SKM-1 treated with dmso at 0.1 percent for 144 hours (cell line): ENCODE measurements around the gene RRP8.

Experiments used
- DNase-seq: peaks from one replicate; lab custom pipeline; 2025; ENCODE audit not compliant: unreplicated experiment; lab: John Stamatoyannopoulos, UW

RRP8 gene

GRCh38 chr11:6619004-6619745 lies 15.8 kb upstream of the RRP8 start, which contains the start of gene TPP1:
TPP1 (minus strand) TSS chr11:6619422; CDS start chr11:6619400, 22 bp downstream.
- peak; percentile 88 for DNase-seq

GRCh38 chr11:6618117-6619003 lies 14.9 kb upstream of the RRP8 start:
- peak; percentile 33 for DNase-seq

GRCh38 chr11:6617315-6617781 lies 13.9 kb upstream of the RRP8 start:
- DNase-seq = no peak

GRCh38 chr11:6616596-6617250 lies 13.3 kb upstream of the RRP8 start:
- no peak for DNase-seq

GRCh38 chr11:6615882-6616585 lies 12.6 kb upstream of the RRP8 start:
- no peak for DNase-seq

GRCh38 chr11:6615046-6615445 lies 11.6 kb upstream of the RRP8 start:
- no peak for DNase-seq

- no peak for DNase-seq
These were observed 11.0 kb upstream of the RRP8 start for GRCh38 chr11:6614446-6614845.

GRCh38 chr11:6613496-6613895 lies 10.1 kb upstream of the RRP8 start:
- DNase-seq = no peak

GRCh38 chr11:6612213-6613041 lies 9.0 kb upstream of the RRP8 start, which contains the start of gene TAF10:
TAF10 (minus strand) TSS chr11:6612216; CDS start chr11:6612189, 27 bp downstream.
- DNase-seq = peak; percentile 93

GRCh38 chr11:6611963-6612212 lies 8.5 kb upstream of the RRP8 start:
- DNase-seq = no peak

- DNase-seq = no peak
These were observed 7.9 kb upstream of the RRP8 start for GRCh38 chr11:6611092-6611962.

- no peak for DNase-seq
These were observed 7.2 kb upstream of the RRP8 start for GRCh38 chr11:6610591-6610990.

GRCh38 chr11:6609502-6610015 lies 6.1 kb upstream of the RRP8 start:
- DNase-seq = no peak

- no peak for DNase-seq
These were observed 5.5 kb upstream of the RRP8 start for GRCh38 chr11:6608726-6609501.

GRCh38 chr11:6608011-6608410 lies 4.6 kb upstream of the RRP8 start:
- no peak for DNase-seq

GRCh38 chr11:6607190-6607795 lies 3.9 kb upstream of the RRP8 start:
- DNase-seq = no peak

GRCh38 chr11:6606471-6607189 lies 3.2 kb upstream of the RRP8 start:
- peak; percentile 59 for DNase-seq
